ENCODE measurements around the gene CTNNA3. TPM values are rescaled to one million over a fixed set of nuclear protein-coding genes. Genes with fewer than 3 reads are reported as not detected.

Gene CTNNA3
- total and polyA plus RNA-seq, 9 donors = 4.1 to 18.8 (median 6.3) TPM

GRCh38 chr10:66277481-66277880 is 1418.5 kb downstream of the CTNNA3 start:
- Histone ChIP-seq H3K36me3 (ENCODE audit: control insufficient read depth, insufficient read depth, low read length) (no peaks in the 10 kb centered on the region), H3K27ac (ENCODE audit: low read length) (no peak overlapping the region), H3K27me3 (ENCODE audit: control insufficient read depth, insufficient read depth, low read length) (no peaks in the 10 kb centered on the region), H3K9me3 (replicated peaks; ENCODE audit: control insufficient read depth, low read depth, low read length) (no peaks in the 10 kb centered on the region), H3K4me3 (ENCODE audit: low read length) (no peak overlapping the region), H3K4me1 (ENCODE audit: control insufficient read depth, insufficient read depth, low read length) (no peaks in the 10 kb centered on the region)
- no peak for DNase-seq
- whole genome bisulfite sequencing (ENCODE audit: insufficient coverage) = no CpG with 5 or more reads among the region's 4 CpGs

GRCh38 chr10:66273966-66274519 is 1422.0 kb downstream of the CTNNA3 start:
- no CpG with 5 or more reads among the region's 3 CpGs for WGBS (ENCODE audit: insufficient coverage)
- Histone ChIP-seq H3K36me3 (ENCODE audit: control insufficient read depth, insufficient read depth, low read length) (no peaks in the 10 kb centered on the region), H3K27me3 (ENCODE audit: control insufficient read depth, insufficient read depth, low read length) (no peaks in the 10 kb centered on the region), H3K4me3 (ENCODE audit: low read length) (no peak overlapping the region), H3K9me3 (replicated peaks; ENCODE audit: control insufficient read depth, low read depth, low read length) (no peaks in the 10 kb centered on the region), H3K4me1 (ENCODE audit: control insufficient read depth, insufficient read depth, low read length) (no peaks in the 10 kb centered on the region), H3K27ac (ENCODE audit: low read length) (no peak overlapping the region)
- no peak for DNase-seq

DNA sequence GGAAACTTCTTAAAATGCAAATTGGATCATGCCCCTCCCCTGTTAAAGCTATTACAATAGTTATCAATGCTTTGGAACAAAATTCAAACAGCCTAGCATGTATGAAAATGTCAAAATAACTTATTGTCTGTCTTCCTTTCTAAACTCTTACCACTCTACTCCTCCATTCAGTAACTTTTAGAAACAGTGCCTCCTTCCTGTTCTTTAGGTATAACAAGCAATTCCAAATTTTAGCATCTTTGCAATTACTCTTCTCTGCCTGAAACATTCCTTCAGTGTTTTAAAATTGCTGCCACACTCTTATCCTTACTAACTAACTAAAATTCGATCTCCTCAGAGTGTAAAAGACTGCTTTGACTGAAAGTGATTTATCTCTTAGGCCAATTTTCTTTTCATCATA is 1430.6 kb downstream of the CTNNA3 start:
- Histone ChIP-seq H3K27ac (ENCODE audit: low read length) (no peak overlapping the region), H3K9me3 (replicated peaks; ENCODE audit: control insufficient read depth, low read depth, low read length) (no peaks in the 10 kb centered on the region), H3K36me3 (ENCODE audit: control insufficient read depth, insufficient read depth, low read length) (no peaks in the 10 kb centered on the region), H3K27me3 (ENCODE audit: control insufficient read depth, insufficient read depth, low read length) (no peaks in the 10 kb centered on the region), H3K4me1 (ENCODE audit: control insufficient read depth, insufficient read depth, low read length) (no peaks in the 10 kb centered on the region), H3K4me3 (ENCODE audit: low read length) (no peak overlapping the region)
- no peak for DNase-seq
- WGBS (ENCODE audit: insufficient coverage) = no CpG with 5 or more reads among the region's 1 CpG

GRCh38 chr10:66259836-66260235 is 1436.2 kb downstream of the CTNNA3 start:
- Histone ChIP-seq H3K27me3 (ENCODE audit: control insufficient read depth, insufficient read depth, low read length) (no peaks in the 10 kb centered on the region), H3K9me3 (replicated peaks; ENCODE audit: control insufficient read depth, low read depth, low read length) (no peaks in the 10 kb centered on the region), H3K4me1 (ENCODE audit: control insufficient read depth, insufficient read depth, low read length) (no peaks in the 10 kb centered on the region), H3K36me3 (ENCODE audit: control insufficient read depth, insufficient read depth, low read length) (no peaks in the 10 kb centered on the region), H3K27ac (ENCODE audit: low read length) (no peak overlapping the region), H3K4me3 (ENCODE audit: low read length) (no peak overlapping the region)
- WGBS (ENCODE audit: insufficient coverage) = 80% methylated on average over 1 of the region's 2 CpGs
- DNase-seq = no peak

- no peaks in the 10 kb centered on the region for H3K4me1 ChIP-seq (ENCODE audit: control insufficient read depth, insufficient read depth, low read length)
- WGBS (ENCODE audit: insufficient coverage) = 90% methylated on average over 2 of the region's 2 CpGs
These were observed 1437.3 kb downstream of the CTNNA3 start for GRCh38 chr10:66258693-66259092.

DNA sequence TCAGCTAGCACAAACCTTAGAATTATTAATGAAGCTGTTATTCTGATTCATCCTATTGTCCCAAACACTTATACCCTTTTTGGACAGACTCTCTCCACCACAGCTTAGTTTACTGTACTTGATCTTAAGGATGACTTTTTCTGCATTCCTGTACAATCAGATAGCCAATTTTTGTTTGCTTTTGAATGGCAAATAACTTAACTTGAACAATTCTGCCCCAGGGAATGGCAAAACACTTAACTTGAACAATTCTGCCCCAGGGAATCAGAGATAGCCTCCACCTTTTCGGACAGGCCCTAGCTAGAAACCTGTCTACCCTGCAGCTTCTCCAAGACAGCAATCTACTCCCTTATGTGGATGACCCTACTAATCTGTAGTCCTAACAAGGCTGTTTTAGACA is 1438.2 kb downstream of the CTNNA3 start:
- Histone ChIP-seq H3K4me3 (ENCODE audit: low read length) (no peak overlapping the region), H3K9me3 (replicated peaks; ENCODE audit: control insufficient read depth, low read depth, low read length) (no peaks in the 10 kb centered on the region), H3K27me3 (ENCODE audit: control insufficient read depth, insufficient read depth, low read length) (no peaks in the 10 kb centered on the region), H3K27ac (ENCODE audit: low read length) (no peak overlapping the region), H3K36me3 (ENCODE audit: control insufficient read depth, insufficient read depth, low read length) (no peaks in the 10 kb centered on the region), H3K4me1 (ENCODE audit: control insufficient read depth, insufficient read depth, low read length) (no peaks in the 10 kb centered on the region)
- WGBS (ENCODE audit: insufficient coverage) = no CpG with 5 or more reads among the region's 1 CpG
- DNase-seq = no peak

More at GRCh38 chr10:66258693-66259092, 1437.3 kb downstream of the CTNNA3 start:
- H3K36me3 ChIP-seq (ENCODE audit: control insufficient read depth, insufficient read depth, low read length) = no peaks in the 10 kb centered on the region
- no peak overlapping the region for H3K27ac ChIP-seq (ENCODE audit: low read length)
- H3K27me3 ChIP-seq (ENCODE audit: control insufficient read depth, insufficient read depth, low read length) = no peaks in the 10 kb centered on the region
- no peak for DNase-seq
- H3K4me3 ChIP-seq (ENCODE audit: low read length) = no peak overlapping the region
- no peaks in the 10 kb centered on the region for H3K9me3 ChIP-seq (replicated peaks; ENCODE audit: control insufficient read depth, low read depth, low read length)

DNA sequence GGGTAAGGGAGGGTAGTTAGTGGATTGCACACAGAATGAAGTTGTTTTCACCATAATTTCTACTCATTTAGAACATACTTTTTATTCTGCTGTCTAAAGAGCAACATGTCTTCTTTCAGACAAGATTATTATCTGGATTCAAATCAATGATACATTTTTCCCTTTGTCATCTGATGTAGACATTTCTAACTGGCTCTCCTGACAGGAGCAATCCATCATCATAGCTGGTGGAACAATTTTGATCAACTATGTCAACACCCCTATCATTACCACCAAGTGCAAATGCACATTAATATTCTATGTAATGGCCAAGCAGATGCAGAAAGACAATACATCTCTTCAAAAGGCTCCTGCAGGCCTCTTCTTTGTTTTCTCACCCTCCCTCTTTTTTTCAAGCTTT is 1443.0 kb downstream of the CTNNA3 start:
- no peaks in the 10 kb centered on the region for H3K4me1 ChIP-seq (ENCODE audit: control insufficient read depth, insufficient read depth, low read length)
- H3K27me3 ChIP-seq (ENCODE audit: control insufficient read depth, insufficient read depth, low read length) = no peaks in the 10 kb centered on the region
- H3K9me3 ChIP-seq (replicated peaks; ENCODE audit: control insufficient read depth, low read depth, low read length) = peaks cover 2% of the 10 kb centered on the region
- no peaks in the 10 kb centered on the region for H3K36me3 ChIP-seq (ENCODE audit: control insufficient read depth, insufficient read depth, low read length)
- no peak overlapping the region for H3K27ac ChIP-seq (ENCODE audit: low read length)
- H3K4me3 ChIP-seq (ENCODE audit: low read length) = no peak overlapping the region
- DNase-seq = no peak

GRCh38 chr10:66246177-66246576 is 1449.8 kb downstream of the CTNNA3 start:
- no peaks in the 10 kb centered on the region for H3K4me1 ChIP-seq (ENCODE audit: control insufficient read depth, insufficient read depth, low read length)
- WGBS (ENCODE audit: insufficient coverage) = 100% methylated on average over 1 of the region's 1 CpG
- no peak overlapping the region for H3K4me3 ChIP-seq (ENCODE audit: low read length)
- no peak overlapping the region for H3K27ac ChIP-seq (ENCODE audit: low read length)
- H3K36me3 ChIP-seq (ENCODE audit: control insufficient read depth, insufficient read depth, low read length) = no peaks in the 10 kb centered on the region
- H3K9me3 ChIP-seq (replicated peaks; ENCODE audit: control insufficient read depth, low read depth, low read length) = peaks cover 9% of the 10 kb centered on the region
- no peaks in the 10 kb centered on the region for H3K27me3 ChIP-seq (ENCODE audit: control insufficient read depth, insufficient read depth, low read length)
- no peak for DNase-seq

DNA sequence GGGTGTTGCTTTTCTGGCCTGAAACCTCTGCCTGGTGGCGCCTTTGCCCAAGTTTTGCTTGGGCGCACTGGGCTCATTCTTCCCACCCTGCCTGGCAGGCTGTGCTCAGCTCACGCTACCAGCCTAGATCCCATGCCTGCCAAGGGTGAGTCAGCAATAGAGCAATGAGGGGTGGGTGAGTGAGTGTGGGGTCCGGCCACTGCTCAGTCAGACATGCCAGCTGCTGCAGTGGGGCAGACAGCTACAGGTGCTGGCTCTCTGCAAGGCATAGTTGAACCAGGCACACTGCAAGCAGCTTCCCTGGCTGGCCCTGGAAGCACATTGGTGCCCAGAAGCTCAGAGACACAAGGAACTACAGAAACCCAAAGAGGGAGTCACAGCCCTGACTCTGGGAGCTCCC is 1451.0 kb downstream of the CTNNA3 start:
- Histone ChIP-seq H3K36me3 (ENCODE audit: control insufficient read depth, insufficient read depth, low read length) (no peaks in the 10 kb centered on the region), H3K27ac (ENCODE audit: low read length) (no peak overlapping the region), H3K9me3 (replicated peaks; ENCODE audit: control insufficient read depth, low read depth, low read length) (peaks cover 9% of the 10 kb centered on the region), H3K4me3 (ENCODE audit: low read length) (no peak overlapping the region), H3K27me3 (ENCODE audit: control insufficient read depth, insufficient read depth, low read length) (no peaks in the 10 kb centered on the region), H3K4me1 (ENCODE audit: control insufficient read depth, insufficient read depth, low read length) (no peaks in the 10 kb centered on the region)
- DNase-seq = no peak
- 87% methylated on average over 4 of the region's 4 CpGs for WGBS (ENCODE audit: insufficient coverage)

DNA sequence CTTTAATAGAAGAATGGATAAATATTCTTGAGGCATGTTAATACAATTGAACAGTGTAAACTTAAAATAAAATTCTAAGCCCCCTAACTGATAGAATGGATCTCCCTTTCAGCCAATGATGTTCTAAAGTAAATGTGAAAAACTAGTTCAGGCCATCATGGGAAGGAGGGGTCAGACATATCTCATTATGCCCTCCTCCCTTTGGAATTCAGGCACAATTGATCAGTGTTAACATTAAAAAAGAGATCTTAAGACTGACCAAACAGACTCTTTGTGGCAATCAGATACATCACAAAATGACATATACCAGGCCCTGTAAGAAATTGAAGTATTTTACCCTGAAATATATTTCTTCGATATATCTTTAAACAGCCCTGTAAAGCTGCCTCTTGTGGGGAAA is 1453.1 kb downstream of the CTNNA3 start:
- H3K36me3 ChIP-seq (ENCODE audit: control insufficient read depth, insufficient read depth, low read length) = no peaks in the 10 kb centered on the region
- H3K9me3 ChIP-seq (replicated peaks; ENCODE audit: control insufficient read depth, low read depth, low read length) = peaks cover 7% of the 10 kb centered on the region
- no peaks in the 10 kb centered on the region for H3K27me3 ChIP-seq (ENCODE audit: control insufficient read depth, insufficient read depth, low read length)
- DNase-seq = no peak
- H3K27ac ChIP-seq (ENCODE audit: low read length) = no peak overlapping the region
- no CpG with 5 or more reads among the region's 1 CpG for WGBS (ENCODE audit: insufficient coverage)
- no peak overlapping the region for H3K4me3 ChIP-seq (ENCODE audit: low read length)
- no peaks in the 10 kb centered on the region for H3K4me1 ChIP-seq (ENCODE audit: control insufficient read depth, insufficient read depth, low read length)

DNA sequence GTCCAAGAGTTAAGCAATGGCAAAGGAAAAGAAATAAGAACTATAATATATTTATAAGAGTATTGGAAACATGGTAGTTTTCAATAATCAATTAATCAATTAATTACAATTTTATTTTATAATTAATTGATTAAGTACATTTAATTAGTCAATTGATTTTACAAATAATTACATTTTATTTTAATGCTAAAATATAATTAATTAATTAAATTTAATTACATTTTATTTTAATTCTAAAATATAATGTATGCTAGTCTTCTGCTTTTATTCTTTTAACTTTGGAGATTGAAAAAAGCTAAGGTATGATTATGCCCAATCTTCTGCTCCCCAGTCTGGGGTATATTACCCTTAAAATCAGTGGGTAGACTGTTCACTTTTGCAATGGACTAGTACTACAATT is 1456.9 kb downstream of the CTNNA3 start:
- DNase-seq = no peak

More for the DNA sequence above, 1456.9 kb downstream of the CTNNA3 start:
- H3K9me3 ChIP-seq (replicated peaks; ENCODE audit: control insufficient read depth, low read depth, low read length) = no peaks in the 10 kb centered on the region
- no peaks in the 10 kb centered on the region for H3K27me3 ChIP-seq (ENCODE audit: control insufficient read depth, insufficient read depth, low read length)
- H3K36me3 ChIP-seq (ENCODE audit: control insufficient read depth, insufficient read depth, low read length) = no peaks in the 10 kb centered on the region
- H3K4me3 ChIP-seq (ENCODE audit: low read length) = no peak overlapping the region
- H3K27ac ChIP-seq (ENCODE audit: low read length) = no peak overlapping the region
- no peaks in the 10 kb centered on the region for H3K4me1 ChIP-seq (ENCODE audit: control insufficient read depth, insufficient read depth, low read length)

All from muscle of leg (tissue), 11 donors.